ENCODE results near the gene FGG. TPM values are rescaled to one million over a fixed set of nuclear protein-coding genes. Genes with fewer than 3 reads are reported as not detected.

The FGG gene
- total and polyA plus RNA-seq, 2 of the 8 experiments (the other 6 are each of a cell fraction or from before 2014, with no cell fraction given): not detected

DNA sequence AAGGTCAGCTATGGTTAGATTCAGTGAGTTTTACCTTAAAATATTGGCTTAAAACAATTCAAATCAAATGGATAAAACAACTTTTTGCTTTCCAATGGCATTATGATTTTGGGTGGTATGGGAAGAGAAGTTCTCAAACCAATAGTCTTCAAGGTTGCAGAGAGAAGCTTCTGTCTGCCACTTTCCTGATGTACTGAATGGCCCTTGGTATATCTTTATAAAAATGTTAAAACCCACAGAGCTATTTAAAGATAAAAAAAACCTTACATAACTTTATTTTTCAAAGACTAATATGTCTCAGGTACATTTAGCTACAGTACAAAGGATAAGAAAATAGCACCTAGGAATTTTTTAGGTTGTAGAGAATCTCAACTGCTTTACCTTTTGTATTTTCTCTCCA, 28.8 kb downstream of the FGG start:
- FAIRE-seq (no peak), DNase-seq (ENCODE audit: low read depth in 1 of 2, low spot score in 2 of 2) (no peak)
- POLR2A ChIA-PET (ENCODE audit: partially characterized antibody): no interaction called here
- TF ChIP-seq TEAD4 (IDR thresholded peaks at IDR 0.05; ENCODE audit: low read depth, low read length) (no peak), EGR1 (IDR thresholded peaks at IDR 0.05; ENCODE audit: borderline replicate concordance, low read depth, low read length) (no peak), SP1 (IDR thresholded peaks at IDR 0.05; ENCODE audit: low read depth, low read length) (no peak), KDM1A (IDR thresholded peaks at IDR 0.05; ENCODE audit: borderline replicate concordance, low read length) (no peak), HDAC6 (IDR thresholded peaks at IDR 0.05; ENCODE audit: low read depth, low read length) (no peak), CEBPB (IDR thresholded peaks at IDR 0.05; ENCODE audit: low read depth, low read length) (no peak), SAP30 (IDR thresholded peaks at IDR 0.05; ENCODE audit: insufficient read depth, insufficient replicate concordance, low read length) (no peak), SP4 (IDR thresholded peaks at IDR 0.05; ENCODE audit: low read length) (no peak)
- TF ChIP-seq, protein P1, sequence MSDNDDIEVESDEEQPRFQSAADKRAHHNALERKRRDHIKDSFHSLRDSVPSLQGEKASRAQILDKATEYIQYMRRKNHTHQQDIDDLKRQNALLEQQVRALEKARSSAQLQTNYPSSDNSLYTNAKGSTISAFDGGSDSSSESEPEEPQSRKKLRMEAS (IDR thresholded peaks at IDR 0.05): no peak

More for the DNA sequence above, 28.8 kb downstream of the FGG start:
- H3K23me2 ChIP-seq (ENCODE audit: low read depth, low read length): no peaks in the 10 kb centered on the region
- H3K56ac ChIP-seq (replicated peaks; ENCODE audit: insufficient read length, low read depth, low read length): no peak overlapping the region
- H4K5ac ChIP-seq (ENCODE audit: insufficient read length, low read depth, low read length): no peak overlapping the region
- no peak overlapping the region for H3K14ac ChIP-seq (ENCODE audit: insufficient read length)
- no peaks in the 10 kb centered on the region for H3K27me3 ChIP-seq (replicated peaks in 1 of 4; ENCODE audit: control insufficient read depth in 3 of 4, extremely low read depth in 1 of 4, insufficient read depth in 3 of 4, low read length in 3 of 4)
- H2BK5ac ChIP-seq (ENCODE audit: low read depth, low read length): no peak overlapping the region
- H3K4me2 ChIP-seq (ENCODE audit: insufficient read depth in 1 of 2, low read depth in 2 of 2, low read length in 2 of 2): no peak overlapping the region
- no peak overlapping the region for H4K8ac ChIP-seq (ENCODE audit: extremely low read depth, insufficient read depth, low read length)
- H3K36me3 ChIP-seq (ENCODE audit: control insufficient read depth in 2 of 4, insufficient read depth in 4 of 4, low read length in 3 of 4): no peaks in the 10 kb centered on the region
- no peaks in the 10 kb centered on the region for H3K4me1 ChIP-seq (replicated peaks in 1 of 4; ENCODE audit: control insufficient read depth in 3 of 4, insufficient read depth in 4 of 4, low read length in 3 of 4)
- H3K9me3 ChIP-seq (ENCODE audit: insufficient read depth in 2 of 2, low read depth in 1 of 2, low read length in 1 of 2): no peaks in the 10 kb centered on the region
- H2BK12ac ChIP-seq (ENCODE audit: low read depth, low read length): no peak overlapping the region
- H2BK15ac ChIP-seq (ENCODE audit: low read length): no peak overlapping the region
- H4K20me1 ChIP-seq (replicated peaks in 1 of 2; ENCODE audit: control insufficient read depth in 1 of 2, insufficient read depth in 2 of 2, low read length in 2 of 2): no peaks in the 10 kb centered on the region
- H2BK20ac ChIP-seq (ENCODE audit: low read length): no peak overlapping the region
- H3K79me2 ChIP-seq (ENCODE audit: control insufficient read depth in 1 of 2, insufficient read depth in 2 of 2, low read length in 2 of 2): no peaks in the 10 kb centered on the region
- no peak overlapping the region for H2AK5ac ChIP-seq (ENCODE audit: low read depth, low read length)
- H3K9ac ChIP-seq (replicated peaks in 1 of 4; ENCODE audit: extremely low read depth in 1 of 4, low read depth in 3 of 4, low read length in 3 of 4): no peak overlapping the region
- H3K18ac ChIP-seq (ENCODE audit: extremely low read depth, low read length): no peak overlapping the region
- no peaks in the 10 kb centered on the region for H3K79me1 ChIP-seq (ENCODE audit: low read depth, low read length)
- no peak overlapping the region for H3K27ac ChIP-seq (ENCODE audit: low read depth, low read length)
- no peak overlapping the region for H2BK120ac ChIP-seq (replicated peaks; ENCODE audit: low read depth, low read length)
- H3K4ac ChIP-seq (replicated peaks; ENCODE audit: insufficient read length, low read depth, low read length): no peak overlapping the region
- H4K91ac ChIP-seq (replicated peaks; ENCODE audit: insufficient read length, low read length): no peak overlapping the region
- CTCF ChIA-PET (ENCODE audit: partially characterized antibody): interaction anchor here (1.5 to 2.3 kb wide), 3 partner anchors 25 to 40 kb away, joined by 3 to 11 read pairs (median 6); no protein-coding TSS in a partner anchor
- no peak overlapping the region for H3K23ac ChIP-seq (ENCODE audit: insufficient read length)
- H2AFZ ChIP-seq (ENCODE audit: low read length): no peak overlapping the region
- no peak overlapping the region for H3K4me3 ChIP-seq (ENCODE audit: extremely low read depth in 1 of 4, insufficient read depth in 2 of 4, low read depth in 3 of 4, low read length in 4 of 4)

Data from H1 (cell line).